ENCODE measurements around the gene KIDINS220.
A peak's percentile ranks its signal among the peaks of the same experiment; 100 is the strongest.
"Not testable (repeated sequence)": the region's sequence is repeated elsewhere in the genome, so short reads cannot be mapped to it uniquely, and the experiment has no call there.

Gene KIDINS220

DNA sequence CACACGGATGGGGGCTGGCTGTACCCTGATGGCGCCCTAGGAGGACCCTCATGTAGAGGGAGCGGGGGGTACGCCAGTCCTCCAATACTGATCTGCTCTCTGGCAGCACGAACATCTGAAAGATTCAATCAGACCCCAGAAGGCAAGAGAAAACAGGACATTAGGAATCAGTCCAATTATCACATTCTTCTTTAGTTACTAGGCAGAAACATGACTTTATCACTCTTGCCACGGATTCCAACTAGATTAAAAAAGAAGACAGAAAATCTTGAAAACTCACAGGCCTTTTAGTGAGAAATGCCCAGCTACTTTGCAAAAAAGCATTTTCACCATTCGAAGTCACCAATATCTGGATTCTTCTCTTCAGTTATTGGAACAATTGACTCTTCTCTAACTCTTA, 87.2 kb downstream of the KIDINS220 start:
- DNase-seq, result no peak

GRCh38 chr2:8743261-8743660, 94.2 kb downstream of the KIDINS220 start:
- no peak for DNase-seq

- DNase-seq, result no peak
These were observed 97.3 kb downstream of the KIDINS220 start for GRCh38 chr2:8740136-8740535.

DNA sequence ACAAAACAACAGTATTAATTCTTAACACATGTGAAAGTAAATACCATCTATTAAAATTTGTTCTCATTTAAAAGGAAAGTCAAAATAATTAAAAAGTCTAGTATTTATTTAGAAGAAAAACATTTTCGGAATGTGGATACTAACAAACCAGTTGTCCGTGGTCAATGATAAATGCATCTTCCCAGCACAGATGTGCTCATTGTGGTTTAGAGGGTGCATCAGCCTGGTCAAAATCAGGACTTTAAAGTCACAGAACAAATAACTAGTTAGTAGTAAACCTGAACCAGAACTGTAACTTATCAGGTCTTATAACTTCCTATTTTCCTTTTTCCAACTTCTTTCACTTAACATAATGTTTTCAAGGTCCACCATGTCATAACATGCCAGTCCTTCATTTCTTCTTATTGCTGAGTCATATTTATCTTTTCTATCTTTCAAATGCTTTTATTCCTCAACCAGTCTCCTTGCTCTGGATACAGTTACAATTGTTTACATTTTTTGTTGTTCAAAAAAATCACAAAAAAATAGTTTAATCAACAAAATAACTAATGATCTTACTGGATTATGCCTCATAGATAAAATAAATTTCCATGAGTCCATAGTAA, 99.7 kb downstream of the KIDINS220 start:
- no peak for DNase-seq

DNA sequence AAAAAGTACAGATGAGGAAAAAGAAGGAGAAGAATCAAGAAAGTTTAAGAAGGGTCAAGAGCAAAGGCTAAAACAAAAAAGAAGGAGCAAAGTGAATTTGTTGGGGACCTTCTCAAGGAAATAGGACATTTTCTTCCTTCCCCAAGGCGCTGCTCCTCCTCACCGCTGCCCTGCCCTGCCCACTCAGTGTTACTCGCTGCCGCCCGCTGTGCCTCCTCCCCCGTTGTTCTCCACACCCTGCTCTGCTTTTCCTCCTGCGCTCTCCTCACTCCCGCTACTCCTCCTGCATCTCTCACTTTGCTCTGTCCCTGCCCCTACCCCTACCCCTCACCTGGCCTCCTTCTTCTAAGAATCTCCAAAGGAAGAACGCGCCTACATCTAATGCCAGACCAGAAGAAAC, 104.8 kb downstream of the KIDINS220 start:
- DNase-seq, result no peak

DNA sequence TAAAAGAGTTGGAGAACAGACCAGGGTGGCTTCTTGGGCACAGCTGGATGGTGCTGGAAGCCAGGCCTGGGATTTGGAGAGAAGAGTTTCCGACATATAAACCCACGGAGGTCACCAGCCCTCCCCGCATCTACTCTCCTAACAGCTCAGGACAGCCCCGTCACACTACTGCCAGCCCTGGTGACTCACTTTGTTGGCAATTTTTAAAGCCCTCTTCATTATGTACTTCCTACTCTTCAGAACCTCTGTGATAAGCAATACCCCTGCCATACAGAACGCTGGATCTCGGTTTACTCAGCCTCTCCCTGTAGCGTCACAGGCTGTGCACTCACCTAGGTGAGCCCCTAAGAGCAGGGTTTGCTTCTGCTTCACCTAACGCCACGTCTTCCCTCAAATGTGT, 107.5 kb downstream of the KIDINS220 start:
- no peak for DNase-seq

DNA sequence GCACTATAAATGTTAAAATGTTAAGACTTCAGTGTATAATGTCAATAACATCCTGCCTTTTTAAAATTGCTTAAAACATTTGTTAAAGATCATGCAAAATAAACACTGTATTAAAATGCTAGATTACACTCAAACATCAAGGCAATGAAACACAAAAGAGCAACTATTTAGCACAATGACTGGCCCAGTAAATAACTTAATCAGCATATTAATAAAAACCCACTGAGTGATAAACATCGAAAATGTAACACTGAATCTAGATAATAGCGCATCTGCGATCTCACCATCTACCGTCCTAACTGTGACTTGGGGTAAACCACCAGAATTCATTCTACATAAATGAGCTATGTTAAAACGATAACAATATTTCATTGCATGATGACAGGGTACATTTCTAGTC, 108.3 kb downstream of the KIDINS220 start:
- DNase-seq, result not testable (repeated sequence)

GRCh38 chr2:8728305-8729015, 109.0 kb downstream of the KIDINS220 start:
- no peak for DNase-seq

DNA sequence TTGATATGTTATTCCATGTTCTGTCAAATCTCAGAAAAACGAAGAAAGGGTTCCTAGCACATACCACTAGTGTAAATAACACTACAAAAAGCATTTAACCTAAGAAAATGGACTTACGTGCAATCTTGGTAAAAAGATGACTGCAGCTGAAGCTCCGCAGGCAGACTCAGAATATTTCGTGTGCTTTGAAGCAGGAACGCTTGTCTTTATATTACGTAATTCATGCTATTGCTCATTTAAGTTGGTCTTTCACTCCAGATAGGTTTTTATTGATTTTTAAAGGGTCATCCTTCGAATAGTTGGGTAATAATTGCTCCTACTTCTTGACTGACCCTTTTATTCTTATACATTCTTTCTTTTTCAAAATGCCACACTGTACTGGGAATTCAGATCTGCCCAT, 111.6 kb downstream of the KIDINS220 start:
- DNase-seq, result no peak

DNA sequence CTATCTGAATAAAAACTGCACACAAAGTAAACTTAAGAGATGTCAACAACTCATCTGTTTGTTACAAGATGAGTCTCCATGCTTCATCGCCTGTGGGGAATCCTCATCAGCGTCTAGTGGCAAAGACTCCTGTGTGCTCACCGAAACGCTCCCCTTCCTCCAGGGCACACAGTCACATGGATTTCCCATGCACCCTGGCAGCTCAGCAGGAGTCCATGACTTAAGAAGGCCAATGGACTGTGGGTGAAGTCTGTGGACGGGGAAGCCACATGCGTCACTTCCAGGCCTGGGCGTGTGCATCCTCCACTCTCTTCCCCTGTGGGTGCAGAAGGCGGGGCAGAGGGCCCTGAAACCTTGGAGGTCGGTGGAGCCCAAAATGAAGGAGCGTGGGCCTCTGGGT, 114.4 kb downstream of the KIDINS220 start:
- no peak for DNase-seq

DNA sequence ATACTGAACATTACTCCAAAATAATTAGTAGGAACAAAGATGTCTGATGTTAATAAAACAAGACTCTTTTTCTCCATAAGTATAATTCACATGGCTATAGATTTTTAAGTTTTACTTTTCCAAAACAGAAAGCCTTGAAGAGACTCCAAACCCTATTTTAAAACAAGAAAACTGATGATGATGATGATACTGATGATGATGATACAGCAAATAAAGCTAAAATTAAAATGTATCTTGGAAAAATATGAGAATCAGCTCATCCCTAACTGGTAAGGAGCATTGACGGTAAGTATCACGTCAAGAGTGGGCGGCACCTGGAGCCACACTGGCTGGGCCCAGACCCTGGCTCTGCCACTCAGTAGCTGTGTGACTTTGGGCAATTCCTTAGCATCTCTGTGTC, 116.0 kb downstream of the KIDINS220 start:
- DNase-seq, result no peak

DNA sequence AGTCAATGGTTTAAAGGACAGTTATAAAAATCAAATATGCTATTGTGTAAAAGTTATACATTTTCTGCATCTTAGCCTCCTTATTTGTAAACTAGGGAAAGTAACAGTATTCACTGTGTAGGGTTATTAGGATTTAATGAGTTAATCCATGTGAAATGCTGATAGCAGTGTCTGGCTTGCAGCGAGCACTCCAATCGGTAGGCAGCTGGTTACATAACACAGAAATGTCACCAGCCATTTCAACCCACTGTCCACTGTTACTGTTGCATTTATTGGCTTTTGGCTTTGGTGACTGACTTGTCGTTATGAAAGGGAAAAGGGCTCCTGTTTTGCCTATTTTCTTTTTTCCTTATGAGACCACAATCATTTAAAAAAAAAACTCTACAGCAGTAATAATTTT, 116.7 kb downstream of the KIDINS220 start:
- no peak for DNase-seq

DNA sequence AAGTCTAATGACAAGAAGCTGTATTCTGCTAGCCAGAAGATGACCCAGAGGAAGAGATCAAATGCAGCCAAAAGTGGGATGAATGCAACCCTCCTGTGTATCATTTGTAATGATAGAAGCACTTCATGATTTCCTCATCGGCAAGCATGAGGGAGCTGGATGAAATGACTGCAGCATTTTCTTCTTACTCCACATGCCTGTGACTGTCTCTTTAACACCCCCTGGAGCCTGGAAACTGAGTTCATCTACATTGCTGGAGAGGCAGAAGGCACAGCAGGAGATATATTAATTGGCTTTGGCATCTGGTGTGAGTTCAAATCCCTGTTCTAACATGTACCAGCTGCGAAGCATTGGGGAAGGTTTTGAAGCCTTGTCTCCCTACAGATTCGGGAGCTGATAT, 117.9 kb downstream of the KIDINS220 start:
- DNase-seq, result no peak

DNA sequence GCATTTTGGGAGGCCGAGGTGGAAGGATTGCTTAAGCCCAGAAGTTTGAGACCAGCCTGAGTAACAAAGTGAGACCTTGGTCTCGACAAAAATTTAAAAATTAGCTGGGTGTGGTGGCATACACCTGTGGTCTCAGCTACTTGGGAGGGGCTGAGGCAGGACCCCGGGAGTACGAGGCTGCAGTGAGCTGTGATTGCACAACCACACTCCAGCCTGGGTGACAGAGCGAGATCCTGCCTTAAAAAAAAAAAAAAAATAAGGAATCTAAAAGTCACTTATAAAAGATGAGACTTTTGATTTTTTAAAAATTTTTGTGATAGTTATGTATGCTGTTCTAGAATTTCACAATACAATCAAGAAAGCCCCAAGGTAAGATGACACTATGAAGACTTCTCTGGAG, 122.4 kb downstream of the KIDINS220 start:
- no peak for DNase-seq

- DNase-seq, result no peak
These were observed 123.1 kb downstream of the KIDINS220 start for GRCh38 chr2:8714283-8714682.

GRCh38 chr2:8710951-8711350, 126.5 kb downstream of the KIDINS220 start:
- no peak for DNase-seq

GRCh38 chr2:8709611-8710010, 127.8 kb downstream of the KIDINS220 start:
- DNase-seq, result no peak

- DNase-seq, result no peak
These were observed 132.5 kb downstream of the KIDINS220 start for GRCh38 chr2:8704906-8705305.

- no peak for DNase-seq
These were observed 135.6 kb downstream of the KIDINS220 start for GRCh38 chr2:8701681-8702379.

DNA sequence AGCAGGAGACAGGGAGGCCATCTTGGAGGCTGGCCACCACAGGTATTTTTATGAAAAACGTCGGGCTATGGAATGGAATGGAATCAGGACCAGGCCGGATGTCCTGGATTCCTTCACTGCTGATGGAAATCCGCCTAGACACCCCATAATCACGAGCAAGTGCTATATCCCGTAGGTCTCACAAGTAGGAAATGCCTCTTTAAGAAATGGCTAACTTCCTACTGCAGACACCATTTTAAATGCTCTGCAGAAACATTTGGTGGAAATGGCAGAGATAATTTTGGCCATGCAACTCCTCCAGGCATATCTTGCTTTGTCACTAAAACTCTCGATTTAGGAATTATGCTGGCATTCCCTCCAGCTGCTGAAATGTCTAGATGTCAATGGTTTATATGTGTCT, 137.6 kb downstream of the KIDINS220 start:
- no peak for DNase-seq

GRCh38 chr2:8697190-8697589, 140.2 kb downstream of the KIDINS220 start:
- DNase-seq, result no peak

GRCh38 chr2:8694737-8695136, 142.7 kb downstream of the KIDINS220 start:
- DNase-seq, result no peak

DNA sequence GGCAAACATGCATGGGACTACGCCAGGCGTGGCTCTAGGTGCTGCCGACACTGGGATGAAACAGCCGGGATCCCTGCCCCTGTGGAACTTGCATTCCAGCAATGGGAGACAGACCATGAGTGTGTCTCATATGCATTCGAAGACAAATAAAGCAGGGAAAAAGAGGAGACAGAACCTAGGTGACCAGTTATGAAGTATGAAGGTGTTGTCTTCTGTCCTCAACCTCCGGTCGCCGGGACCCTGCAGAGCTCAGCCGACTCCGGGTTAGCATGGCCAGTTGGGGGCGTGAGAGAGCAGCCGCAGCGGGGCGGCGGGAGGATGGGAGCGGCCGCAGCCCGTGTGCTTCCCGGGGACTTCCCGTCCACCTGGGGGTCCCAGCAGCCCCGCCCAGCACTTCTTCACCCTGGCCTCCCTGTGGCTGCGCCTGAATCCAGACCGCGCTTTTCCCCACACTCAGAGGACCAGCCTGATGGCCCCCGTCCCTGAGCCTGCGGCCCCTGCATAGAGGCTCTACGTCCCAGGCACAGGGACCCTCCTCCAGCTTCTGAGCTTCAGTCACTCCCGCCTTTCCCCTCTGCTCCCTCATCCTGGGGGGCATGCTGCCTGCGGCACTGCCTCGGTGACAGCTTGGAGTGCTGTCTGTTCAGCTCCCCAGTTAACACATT, 144.1 kb downstream of the KIDINS220 start:
- peak; percentile 66 to 67 for DNase-seq

- no peak for DNase-seq
These were observed 144.6 kb downstream of the KIDINS220 start for GRCh38 chr2:8692783-8693156.

Data from activated T-cell treated with anti-CD3 and anti-CD28 coated beads, Interleukin-2, amount 50 U/mL, for 48 hours (primary cell).